Calu3 (cell line): ENCODE data around the gene RUFY3. TPM values are rescaled to one million over a fixed set of nuclear protein-coding genes. Genes with fewer than 3 reads are reported as not detected.
"Not testable (repeated sequence)": the region's sequence is repeated elsewhere in the genome, so short reads cannot be mapped to it uniquely, and the experiment has no call there.

Source experiments
- BruUV-seq: library from RNA; stranded (reverse); fragments of 400-500 nt; replicated peaks from 2 replicates; lab custom pipeline; 2021; lab: Mats Ljungman, UMichigan
- CTCF ChIA-PET: fragments of 300-600 bp; sonication (Branson Sonifier 250); formaldehyde crosslinking; loops from one replicate; lab custom pipeline; 2022; ENCODE audit warnings: antibody characterized with exemption; lab: Charles Lee
- DNase-seq: peaks from one replicate; pipeline ENCODE4 v3.0.0; 2022
- H3K27ac Mint-ChIP-seq: one replicate; pipeline ENCODE4 v1.8.0; 2022; ENCODE audit warnings: mixed read lengths; ENCODE audit not compliant: unreplicated experiment
- H3K27me3 Mint-ChIP-seq: one replicate; pipeline ENCODE4 v1.8.0; 2022; ENCODE audit warnings: mixed read lengths; ENCODE audit not compliant: unreplicated experiment
- H3K36me3 Mint-ChIP-seq: one replicate; pipeline ENCODE4 v1.8.0; 2022; ENCODE audit warnings: mild to moderate bottlenecking, moderate library complexity, mixed read lengths; ENCODE audit not compliant: insufficient read depth, unreplicated experiment
- H3K4me1 Mint-ChIP-seq: one replicate; pipeline ENCODE4 v1.8.0; 2022; ENCODE audit warnings: mild to moderate bottlenecking, low read depth, mixed read lengths; ENCODE audit not compliant: unreplicated experiment
- H3K4me3 Mint-ChIP-seq: one replicate; pipeline ENCODE4 v1.8.0; 2022; ENCODE audit warnings: mild to moderate bottlenecking, low read depth, moderate library complexity, mixed read lengths; ENCODE audit not compliant: unreplicated experiment
- H3K9me3 Mint-ChIP-seq: one replicate; pipeline ENCODE4 v1.8.0; 2022; ENCODE audit warnings: low read depth, mixed read lengths; ENCODE audit not compliant: unreplicated experiment
- CTCF ChIP-seq: fragments of 200-600 bp; IDR thresholded peaks from one replicate; pipeline ENCODE4 v1.8.0; 2022; ENCODE audit warnings: antibody characterized with exemption; ENCODE audit not compliant: unreplicated experiment
- intact Hi-C: fragments of 100-400 bp; cut with micrococcal nuclease; formaldehyde crosslinking; loops from one replicate; pipeline ENCODE4 v1.10.0; 2022; ENCODE audit not compliant: unreplicated experiment
- total RNA-seq: library from RNA; stranded (reverse); gene quantifications from 2 replicates; pipeline ENCODE4 v1.2.3, GENCODE V29; 2022

RUFY3 gene
- total RNA-seq, 1 experiment from 2014 or later: 25.8 TPM

- H3K4me3 Mint-ChIP-seq: no peak overlapping the region
- no peaks in the 10 kb centered on the region for H3K4me1 Mint-ChIP-seq
- no peaks in the 10 kb centered on the region for H3K36me3 Mint-ChIP-seq
- BruUV-seq: no TSS peak
- H3K27me3 Mint-ChIP-seq: no peaks in the 10 kb centered on the region
- TF ChIP-seq CTCF: no peak
- H3K9me3 Mint-ChIP-seq: no peaks in the 10 kb centered on the region
- H3K27ac Mint-ChIP-seq: no peak overlapping the region
- DNase-seq: no peak
- CTCF ChIA-PET: no interaction called here
- intact Hi-C loops: no loop called here
Measured at GRCh38 chr4:70728091-70728490, 6.3 kb downstream of the RUFY3 start.

GRCh38 chr4:70732878-70733277 lies 11.1 kb downstream of the RUFY3 start:
- DNase-seq, H3K27ac Mint-ChIP-seq, H3K4me3 Mint-ChIP-seq, intact Hi-C loops, H3K9me3 Mint-ChIP-seq, H3K36me3 Mint-ChIP-seq, H3K27me3 Mint-ChIP-seq, BruUV-seq: not testable (repeated sequence)
- peaks cover 13% of the 10 kb centered on the region for H3K4me1 Mint-ChIP-seq
- CTCF ChIA-PET: interaction anchor here (0.6 kb wide), 1 partner anchor 234 kb away, joined by 9 read pairs; no protein-coding TSS in a partner anchor

GRCh38 chr4:70734168-70734954 lies 12.6 kb downstream of the RUFY3 start:
- TF ChIP-seq CTCF: no peak
- peaks cover 6% of the 10 kb centered on the region for H3K36me3 Mint-ChIP-seq
- CTCF ChIA-PET: interaction anchor here (0.6 to 1.0 kb wide), 3 partner anchors 20 to 221 kb away, joined by 3 to 6 read pairs (median 3); no protein-coding TSS in a partner anchor
- BruUV-seq: no TSS peak
- H3K4me1 Mint-ChIP-seq: peaks cover 13% of the 10 kb centered on the region
- intact Hi-C loops: no loop called here
- peak overlapping the region; percentile 79 for H3K4me3 Mint-ChIP-seq
- DNase-seq: peak; percentile 5
- H3K9me3 Mint-ChIP-seq: no peaks in the 10 kb centered on the region
- peak overlapping the region; percentile 93 for H3K27ac Mint-ChIP-seq
- no peaks in the 10 kb centered on the region for H3K27me3 Mint-ChIP-seq

- Mint-ChIP-seq H3K36me3 (peaks cover 6% of the 10 kb centered on the region), H3K4me1 (peaks cover 13% of the 10 kb centered on the region), H3K27me3 (no peaks in the 10 kb centered on the region), H3K27ac (peak overlapping the region; percentile 93), H3K9me3 (no peaks in the 10 kb centered on the region), H3K4me3 (peak overlapping the region; percentile 79)
- no peak for DNase-seq
- CTCF ChIA-PET: interaction anchor here (0.6 to 1.0 kb wide), 3 partner anchors 17 to 41 kb away, joined by 3 read pairs; no protein-coding TSS in a partner anchor
- intact Hi-C loops: no loop called here
- TSS peak; percentile 28 for BruUV-seq
- TF ChIP-seq CTCF: no peak
Measured at GRCh38 chr4:70734971-70735370, 13.2 kb downstream of the RUFY3 start.

GRCh38 chr4:70735915-70736314 lies 14.2 kb downstream of the RUFY3 start:
- H3K4me3 Mint-ChIP-seq, H3K27me3 Mint-ChIP-seq, H3K36me3 Mint-ChIP-seq, H3K9me3 Mint-ChIP-seq, BruUV-seq, H3K27ac Mint-ChIP-seq, intact Hi-C loops: not testable (repeated sequence)
- CTCF ChIA-PET: interaction anchor here (0.7 to 0.9 kb wide), 2 partner anchors 17 to 74 kb away, joined by 3 to 6 read pairs; no protein-coding TSS in a partner anchor
- peak; percentile 28 for DNase-seq
- H3K4me1 Mint-ChIP-seq: peaks cover 13% of the 10 kb centered on the region
